GM10266 (cell line): ENCODE measurements around the gene ARIH2.

Source experiments
- DNase-seq: peaks from one replicate; pipeline ENCODE4 v3.0.0; 2012; ENCODE audit errors: extremely low spot score
- CTCF ChIP-seq: IDR thresholded peaks from 2 replicates; pipeline ENCODE4 v1.5.1; 2012; ENCODE audit warnings: mild to moderate bottlenecking, low read depth; ENCODE audit not compliant: control insufficient read depth, insufficient read depth; ENCODE audit errors: missing control alignments

ARIH2 gene

GRCh38 chr3:48915296-48915695 is 3.3 kb upstream of the ARIH2 start:
- no peak for TF ChIP-seq CTCF
- DNase-seq: no peak

- DNase-seq: peak; percentile 80
These were observed 835 bp downstream of the ARIH2 start for GRCh38 chr3:48919215-48920138.

GRCh38 chr3:48926425-48927392 is 8.1 kb downstream of the ARIH2 start:
- no peak for DNase-seq
- no peak for TF ChIP-seq CTCF

More at GRCh38 chr3:48919215-48920138, 835 bp downstream of the ARIH2 start:
- TF ChIP-seq CTCF: no peak

- no peak for DNase-seq
- TF ChIP-seq CTCF: no peak
These were observed 9.3 kb downstream of the ARIH2 start for GRCh38 chr3:48927928-48928327.

- no peak for TF ChIP-seq CTCF
- no peak for DNase-seq
These were observed 10.0 kb downstream of the ARIH2 start for GRCh38 chr3:48928679-48929078.

- TF ChIP-seq CTCF: no peak
- DNase-seq: no peak
These were observed 10.9 kb downstream of the ARIH2 start for GRCh38 chr3:48929358-48930035.
